Loucy (cell line): ENCODE measurements around the gene BRMS1.
A peak's percentile ranks its signal among the peaks of the same experiment; 100 is the strongest.
"Not testable (repeated sequence)": the region's sequence is repeated elsewhere in the genome, so short reads cannot be mapped to it uniquely, and the experiment has no call there.

Experiments
- H2AFZ ChIP-seq: fragments of 200-600 bp; sonication (generic); 2 replicates; pipeline ENCODE4 v1.6.0; 2016; ENCODE audit warnings: antibody characterized with exemption, mild to moderate bottlenecking, low read length, moderate library complexity
- H3F3A ChIP-seq: fragments of 200-600 bp; 2 replicates; pipeline ENCODE4 v1.6.0; 2016; ENCODE audit warnings: antibody characterized with exemption, low read depth, mild to moderate bottlenecking
- H3K27me3 ChIP-seq: fragments of 200-600 bp; sonication (generic); 2 replicates; pipeline ENCODE4 v1.6.1; 2014; ENCODE audit warnings: low read length, mild to moderate bottlenecking; ENCODE audit not compliant: insufficient read depth, poor library complexity, severe bottlenecking
- H3K36me3 ChIP-seq: fragments of 200-600 bp; sonication (generic); 2 replicates; pipeline ENCODE4 v1.6.1; 2016; ENCODE audit warnings: low read length; ENCODE audit not compliant: insufficient read depth
- H3K4me1 ChIP-seq: fragments of 200-600 bp; sonication (generic); 2 replicates; pipeline ENCODE4 v1.5.1; 2014; ENCODE audit warnings: low read length, mild to moderate bottlenecking; ENCODE audit not compliant: insufficient read depth, poor library complexity, severe bottlenecking
- H3K4me2 ChIP-seq: fragments of 200-600 bp; sonication (generic); 2 replicates; pipeline ENCODE4 v1.6.0; 2014; ENCODE audit warnings: antibody characterized with exemption, low read length, low read depth, mild to moderate bottlenecking; ENCODE audit not compliant: poor library complexity, severe bottlenecking
- H3K4me3 ChIP-seq: fragments of 200-600 bp; sonication (generic); 2 replicates; pipeline ENCODE4 v1.5.1; 2014; ENCODE audit warnings: low read length, mild to moderate bottlenecking, mixed read lengths; ENCODE audit not compliant: poor library complexity, severe bottlenecking
- H3K79me2 ChIP-seq: fragments of 200-600 bp; sonication (generic); 2 replicates; pipeline ENCODE4 v1.6.1; 2014; ENCODE audit warnings: low read length; ENCODE audit not compliant: insufficient read depth
- H3K9ac ChIP-seq: fragments of 200-600 bp; sonication (generic); 2 replicates; pipeline ENCODE4 v1.6.0; 2014; ENCODE audit warnings: mild to moderate bottlenecking, low read depth, low read length, moderate library complexity; ENCODE audit not compliant: poor library complexity, severe bottlenecking
- H3K9me2 ChIP-seq: fragments of 200-600 bp; sonication (generic); replicated peaks from 2 replicates; pipeline ENCODE4 v1.6.1; 2016; ENCODE audit warnings: low read depth, low read length, mixed read lengths
- H3K9me3 ChIP-seq: fragments of 200-600 bp; sonication (generic); 2 replicates; pipeline ENCODE4 v1.6.1; 2014; ENCODE audit warnings: mild to moderate bottlenecking, antibody characterized with exemption, low read length, low read depth; ENCODE audit not compliant: insufficient read depth
- H4K20me1 ChIP-seq: fragments of 200-600 bp; sonication (generic); 2 replicates; pipeline ENCODE4 v1.6.0; 2014; ENCODE audit warnings: antibody characterized with exemption, low read length, mild to moderate bottlenecking; ENCODE audit not compliant: insufficient read depth, poor library complexity, severe bottlenecking
- EZH2phosphoT487 ChIP-seq: fragments of 200-600 bp; IDR thresholded peaks from 2 replicates; pipeline ENCODE4 v1.6.1; 2018; ENCODE audit warnings: antibody characterized with exemption, mild to moderate bottlenecking, moderate library complexity, borderline replicate concordance
- TF ChIP-seq, protein P1 (sequence below): fragments of 200-600 bp; sonication (generic); conservative IDR thresholded peaks from 2 replicates; pipeline ENCODE4 v1.5.1; 2014; ENCODE audit warnings: mild to moderate bottlenecking, antibody characterized with exemption, low read length

BRMS1 gene

DNA sequence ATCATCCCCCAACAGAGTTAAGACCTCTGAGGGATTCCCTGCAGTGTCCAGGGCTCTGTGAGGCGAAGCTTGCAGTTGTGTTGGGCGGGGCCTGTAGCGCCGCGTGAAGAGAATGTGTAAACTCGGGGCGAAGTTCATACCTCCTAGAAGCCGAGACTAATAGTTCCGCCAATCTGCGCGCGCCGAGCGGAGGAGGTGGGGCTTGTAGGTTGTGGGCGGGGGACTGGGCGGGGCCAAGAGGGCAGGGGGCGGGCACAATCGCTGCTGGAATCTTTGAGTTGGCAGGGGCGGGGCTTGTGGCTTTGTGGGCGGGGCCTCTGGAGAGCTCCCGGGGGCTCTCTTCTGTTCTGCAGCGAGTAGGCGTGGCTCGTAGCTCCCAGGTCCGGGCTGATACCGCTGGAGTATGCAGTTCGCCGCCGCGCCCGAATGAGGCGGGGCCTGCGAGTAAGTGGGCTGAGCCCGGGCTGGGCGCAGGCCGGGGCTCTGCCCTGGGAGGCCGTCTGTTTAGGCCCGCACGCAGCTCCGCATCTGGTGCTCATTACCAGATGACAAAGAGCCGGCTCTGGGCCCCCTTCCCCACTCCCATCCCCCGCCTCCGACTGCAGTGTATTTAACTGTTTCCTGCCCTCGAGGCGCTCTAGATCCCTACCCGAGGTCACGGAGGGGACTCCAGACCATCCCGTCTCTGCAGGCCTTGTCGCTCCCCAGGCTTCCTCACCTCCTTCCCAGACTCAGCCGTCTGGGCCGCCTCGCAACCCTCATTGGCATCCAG, 32.2 kb downstream of the BRMS1 start:
- Histone ChIP-seq H3K4me1 (peaks cover 26% of the 10 kb centered on the region), H3K4me2 (peak overlapping the region; percentile 79), H4K20me1 (no peaks in the 10 kb centered on the region), H3K79me2 (no peaks in the 10 kb centered on the region), H3K36me3 (no peaks in the 10 kb centered on the region), H3K9me3 (no peaks in the 10 kb centered on the region), H3K9ac (peak overlapping the region; percentile 62), H3F3A (no peaks in the 10 kb centered on the region), H2AFZ (peak overlapping the region; percentile 92), H3K9me2 (no peaks in the 10 kb centered on the region), H3K27me3 (no peaks in the 10 kb centered on the region), H3K4me3 (peak overlapping the region; percentile 76)
- TF ChIP-seq EZH2phosphoT487 = no peak
- TF ChIP-seq, protein P1, sequence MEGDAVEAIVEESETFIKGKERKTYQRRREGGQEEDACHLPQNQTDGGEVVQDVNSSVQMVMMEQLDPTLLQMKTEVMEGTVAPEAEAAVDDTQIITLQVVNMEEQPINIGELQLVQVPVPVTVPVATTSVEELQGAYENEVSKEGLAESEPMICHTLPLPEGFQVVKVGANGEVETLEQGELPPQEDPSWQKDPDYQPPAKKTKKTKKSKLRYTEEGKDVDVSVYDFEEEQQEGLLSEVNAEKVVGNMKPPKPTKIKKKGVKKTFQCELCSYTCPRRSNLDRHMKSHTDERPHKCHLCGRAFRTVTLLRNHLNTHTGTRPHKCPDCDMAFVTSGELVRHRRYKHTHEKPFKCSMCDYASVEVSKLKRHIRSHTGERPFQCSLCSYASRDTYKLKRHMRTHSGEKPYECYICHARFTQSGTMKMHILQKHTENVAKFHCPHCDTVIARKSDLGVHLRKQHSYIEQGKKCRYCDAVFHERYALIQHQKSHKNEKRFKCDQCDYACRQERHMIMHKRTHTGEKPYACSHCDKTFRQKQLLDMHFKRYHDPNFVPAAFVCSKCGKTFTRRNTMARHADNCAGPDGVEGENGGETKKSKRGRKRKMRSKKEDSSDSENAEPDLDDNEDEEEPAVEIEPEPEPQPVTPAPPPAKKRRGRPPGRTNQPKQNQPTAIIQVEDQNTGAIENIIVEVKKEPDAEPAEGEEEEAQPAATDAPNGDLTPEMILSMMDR = no peak

DNA sequence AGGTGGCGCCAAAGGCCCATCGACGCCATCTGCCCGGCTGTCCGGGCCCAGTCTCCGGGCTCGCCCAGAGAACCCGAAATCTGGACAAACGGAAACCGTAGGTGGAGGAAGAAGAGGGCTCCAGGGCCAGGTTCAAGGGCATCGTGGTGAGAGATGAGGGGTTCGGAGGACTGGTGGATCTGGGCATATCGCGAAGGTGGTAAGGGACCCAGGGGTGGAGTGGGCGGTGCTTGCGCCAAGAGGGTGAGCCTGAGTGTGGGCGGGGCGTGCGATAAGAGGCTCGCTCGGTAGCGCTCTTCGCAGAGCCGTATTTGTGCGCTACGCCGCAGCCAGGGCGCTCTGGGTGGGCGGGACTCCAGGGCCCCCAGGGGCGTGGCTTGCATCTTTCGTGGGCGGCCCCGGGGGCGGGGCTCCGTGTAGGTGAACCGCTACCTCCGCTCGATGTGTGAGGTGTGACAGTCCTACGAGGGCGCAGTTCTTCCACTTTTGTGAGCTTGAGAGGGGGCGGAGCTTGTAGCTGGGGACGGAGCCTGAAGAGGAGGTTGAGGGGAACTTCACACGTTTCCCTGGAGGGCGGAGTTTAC, 32.8 kb downstream of the BRMS1 start:
- Histone ChIP-seq H3K4me3 (peak overlapping the region; percentile 76), H3F3A (no peaks in the 10 kb centered on the region), H3K4me1 (peaks cover 19% of the 10 kb centered on the region), H3K36me3 (no peaks in the 10 kb centered on the region), H3K79me2 (no peaks in the 10 kb centered on the region), H2AFZ (peak overlapping the region; percentile 92), H4K20me1 (no peaks in the 10 kb centered on the region), H3K27me3 (no peaks in the 10 kb centered on the region), H3K9me3 (no peaks in the 10 kb centered on the region), H3K9me2 (no peaks in the 10 kb centered on the region), H3K9ac (peak overlapping the region; percentile 52), H3K4me2 (peak overlapping the region; percentile 79)
- no peak for TF ChIP-seq EZH2phosphoT487
- TF ChIP-seq, protein P1 = peak; percentile 99

DNA sequence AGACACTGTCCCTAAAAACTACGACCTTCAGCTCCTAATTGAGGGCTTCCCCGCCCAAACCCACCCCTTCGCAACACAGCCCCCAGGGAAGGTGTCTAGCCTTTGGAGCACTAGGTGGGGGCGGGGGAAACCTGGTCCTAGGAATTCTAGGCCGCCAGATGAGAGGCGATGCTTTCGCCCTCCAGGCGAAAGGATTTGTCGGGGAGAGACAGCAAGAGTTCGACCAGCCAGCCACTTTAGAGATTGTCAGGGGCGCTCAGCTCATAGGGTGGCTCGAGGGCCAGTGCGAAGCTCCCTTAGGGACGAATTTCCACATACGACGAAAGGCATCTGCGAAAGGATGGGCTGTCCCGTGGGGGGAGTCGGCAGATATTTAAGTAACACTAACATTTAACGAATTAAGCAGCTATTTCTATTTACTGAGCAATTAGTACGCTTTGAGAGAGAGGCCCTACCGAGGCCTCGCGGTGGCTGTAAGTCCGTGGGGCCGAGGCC, 33.4 kb downstream of the BRMS1 start:
- peak overlapping the region; percentile 52 for H3K9ac ChIP-seq
- H3F3A ChIP-seq = no peaks in the 10 kb centered on the region
- no peaks in the 10 kb centered on the region for H4K20me1 ChIP-seq
- no peaks in the 10 kb centered on the region for H3K27me3 ChIP-seq
- no peaks in the 10 kb centered on the region for H3K79me2 ChIP-seq
- H3K4me1 ChIP-seq = peaks cover 18% of the 10 kb centered on the region
- peak overlapping the region; percentile 92; the same call in 1 of the 2 replicates for H2AFZ ChIP-seq
- no peaks in the 10 kb centered on the region for H3K36me3 ChIP-seq
- H3K9me3 ChIP-seq = no peaks in the 10 kb centered on the region
- no peaks in the 10 kb centered on the region for H3K9me2 ChIP-seq
- no peak for TF ChIP-seq EZH2phosphoT487
- TF ChIP-seq, protein P1 = no peak; the same call in 1 of the 2 replicates
- H3K4me3 ChIP-seq = peak overlapping the region; percentile 76
- peak overlapping the region; percentile 79 for H3K4me2 ChIP-seq

DNA sequence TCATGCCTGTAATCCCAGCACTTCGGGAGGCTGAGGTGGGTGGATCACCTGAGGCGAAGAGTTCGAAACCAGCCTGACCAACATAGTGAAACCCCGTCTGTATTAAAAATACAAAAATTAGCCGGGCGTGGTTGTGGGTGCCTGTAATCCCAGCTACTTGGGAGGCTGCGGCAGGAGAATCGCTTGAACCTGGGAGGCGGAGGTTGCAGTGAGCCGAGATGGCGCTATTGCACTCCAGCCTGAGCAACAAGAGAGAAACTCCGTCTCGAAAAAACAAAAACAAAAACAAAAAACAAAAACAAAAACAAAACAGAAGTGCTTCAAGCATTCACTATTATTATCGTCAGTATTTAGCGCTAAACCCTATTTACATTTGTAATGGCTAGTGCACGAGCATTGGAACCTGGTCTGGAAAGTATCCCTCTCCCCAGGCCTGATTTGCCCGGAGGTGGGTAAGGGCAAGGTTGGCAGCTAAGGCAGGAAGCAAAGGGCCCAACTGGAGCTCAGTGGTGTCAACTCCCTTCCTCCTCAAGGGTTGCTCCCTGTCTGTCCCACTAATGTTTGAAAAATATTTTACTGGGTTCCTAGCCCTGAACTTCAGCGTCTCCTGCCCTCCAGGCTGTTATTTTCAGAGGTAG, 34.0 kb downstream of the BRMS1 start:
- not testable (repeated sequence) for H3K36me3 ChIP-seq, H3K79me2 ChIP-seq, H3K4me2 ChIP-seq, H2AFZ ChIP-seq, H3K4me3 ChIP-seq, H3K9me3 ChIP-seq, H3K27me3 ChIP-seq, H3F3A ChIP-seq, H3K9ac ChIP-seq, H4K20me1 ChIP-seq, H3K9me2 ChIP-seq
- H3K4me1 ChIP-seq = peaks cover 18% of the 10 kb centered on the region
